ENCODE results near the gene LDHA. TPM values are rescaled to one million over a fixed set of nuclear protein-coding genes. Genes with fewer than 3 reads are reported as not detected.

The LDHA gene
- total and polyA plus RNA-seq, 2 of the 13 experiments (the other 11 are each of a cell fraction or from before 2014, with no cell fraction given), result 805 to 1,547 TPM

DNA sequence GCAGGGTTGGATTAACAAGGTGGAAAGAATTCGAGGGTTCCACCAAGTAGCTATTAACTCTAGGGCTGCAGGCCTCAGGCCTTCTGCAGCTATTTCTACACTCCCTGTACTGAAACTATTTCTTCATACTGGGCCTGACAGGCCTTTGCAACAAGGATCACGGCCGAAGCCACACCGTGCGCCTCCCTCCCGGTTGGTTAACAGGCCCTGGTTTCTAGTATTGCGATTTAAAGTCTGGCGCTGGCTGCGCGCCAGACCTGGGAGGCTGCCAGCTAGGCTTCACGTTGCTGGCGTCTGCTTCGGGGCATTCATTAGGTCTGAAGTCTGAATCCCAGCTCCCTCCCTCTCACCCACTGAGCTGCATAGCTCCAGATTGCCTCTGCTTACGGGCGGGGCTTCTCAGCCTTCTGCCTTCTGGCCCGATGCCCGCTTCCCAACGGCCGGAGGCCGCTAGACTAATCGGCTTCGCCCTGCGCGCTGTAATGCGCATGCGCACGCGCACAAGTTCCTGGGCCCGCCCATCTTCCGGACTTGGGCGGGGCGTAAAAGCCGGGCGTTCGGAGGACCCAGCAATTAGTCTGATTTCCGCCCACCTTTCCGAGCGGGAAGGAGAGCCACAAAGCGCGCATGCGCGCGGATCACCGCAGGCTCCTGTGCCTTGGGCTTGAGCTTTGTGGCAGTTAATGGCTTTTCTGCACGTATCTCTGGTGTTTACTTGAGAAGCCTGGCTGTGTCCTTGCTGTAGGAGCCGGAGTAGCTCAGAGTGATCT lies 1.6 kb downstream of the LDHA start (continued):
- TF ChIP-seq, protein P1, sequence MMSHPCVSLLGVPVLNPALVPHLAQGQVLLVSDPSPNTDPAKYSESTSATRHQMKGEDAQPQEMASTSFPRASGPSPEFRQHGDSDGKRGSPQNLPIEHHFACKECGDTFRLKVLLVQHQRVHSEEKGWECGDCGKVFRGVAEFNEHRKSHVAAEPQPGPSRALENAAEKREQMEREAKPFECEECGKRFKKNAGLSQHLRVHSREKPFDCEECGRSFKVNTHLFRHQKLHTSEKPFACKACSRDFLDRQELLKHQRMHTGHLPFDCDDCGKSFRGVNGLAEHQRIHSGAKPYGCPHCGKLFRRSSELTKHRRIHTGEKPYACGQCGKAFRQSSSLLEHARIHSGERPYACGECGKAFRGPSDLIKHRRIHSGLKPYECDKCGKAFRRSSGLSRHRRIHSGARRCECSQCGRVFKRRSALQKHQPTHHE (CRISPR knock-in tag; IDR thresholded peaks at IDR 0.05; ENCODE audit: borderline replicate concordance), result peak; percentile 39; the same call in 1 of the 2 replicates
- TF ChIP-seq, protein P2, sequence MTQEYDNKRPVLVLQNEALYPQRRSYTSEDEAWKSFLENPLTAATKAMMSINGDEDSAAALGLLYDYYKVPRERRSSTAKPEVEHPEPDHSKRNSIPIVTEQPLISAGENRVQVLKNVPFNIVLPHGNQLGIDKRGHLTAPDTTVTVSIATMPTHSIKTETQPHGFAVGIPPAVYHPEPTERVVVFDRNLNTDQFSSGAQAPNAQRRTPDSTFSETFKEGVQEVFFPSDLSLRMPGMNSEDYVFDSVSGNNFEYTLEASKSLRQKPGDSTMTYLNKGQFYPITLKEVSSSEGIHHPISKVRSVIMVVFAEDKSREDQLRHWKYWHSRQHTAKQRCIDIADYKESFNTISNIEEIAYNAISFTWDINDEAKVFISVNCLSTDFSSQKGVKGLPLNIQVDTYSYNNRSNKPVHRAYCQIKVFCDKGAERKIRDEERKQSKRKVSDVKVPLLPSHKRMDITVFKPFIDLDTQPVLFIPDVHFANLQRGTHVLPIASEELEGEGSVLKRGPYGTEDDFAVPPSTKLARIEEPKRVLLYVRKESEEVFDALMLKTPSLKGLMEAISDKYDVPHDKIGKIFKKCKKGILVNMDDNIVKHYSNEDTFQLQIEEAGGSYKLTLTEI (CRISPR knock-in tag; conservative IDR thresholded peaks at IDR 0.05), result no peak
- TF ChIP-seq AHR (CRISPR knock-in tag; IDR thresholded peaks at IDR 0.05), result 0 out of 2 replicates have a peak, but pooled peaks have one; percentile 25
- peak; percentile 72 for TF ChIP-seq ESRRA (CRISPR knock-in tag; IDR thresholded peaks at IDR 0.05; ENCODE audit: low read depth)
- peak; percentile 82 for TF ChIP-seq POLR2AphosphoS5 (IDR thresholded peaks at IDR 0.05; ENCODE audit: low read depth, low read length)
- peak in 1 of 2 experiments; percentile 40; a peak in 1 of 4 replicates for TF ChIP-seq EP300 (IDR thresholded peaks at IDR 0.05; ENCODE audit: low read depth in 2 of 2, low read length in 2 of 2)
- TF ChIP-seq EP300 (CRISPR knock-in tag; IDR thresholded peaks at IDR 0.05; ENCODE audit: borderline replicate concordance), result no peak
- TF ChIP-seq ZNF232 (CRISPR knock-in tag; IDR thresholded peaks at IDR 0.05; ENCODE audit: borderline replicate concordance), result 0 out of 2 replicates have a peak, but pooled peaks have one; percentile 61
- TF ChIP-seq, protein P3, sequence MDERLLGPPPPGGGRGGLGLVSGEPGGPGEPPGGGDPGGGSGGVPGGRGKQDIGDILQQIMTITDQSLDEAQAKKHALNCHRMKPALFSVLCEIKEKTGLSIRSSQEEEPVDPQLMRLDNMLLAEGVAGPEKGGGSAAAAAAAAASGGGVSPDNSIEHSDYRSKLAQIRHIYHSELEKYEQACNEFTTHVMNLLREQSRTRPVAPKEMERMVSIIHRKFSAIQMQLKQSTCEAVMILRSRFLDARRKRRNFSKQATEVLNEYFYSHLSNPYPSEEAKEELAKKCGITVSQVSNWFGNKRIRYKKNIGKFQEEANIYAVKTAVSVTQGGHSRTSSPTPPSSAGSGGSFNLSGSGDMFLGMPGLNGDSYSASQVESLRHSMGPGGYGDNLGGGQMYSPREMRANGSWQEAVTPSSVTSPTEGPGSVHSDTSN (CRISPR knock-in tag; IDR thresholded peaks at IDR 0.05), result no peak
- peak; percentile 84 for TF ChIP-seq GABPB1 (CRISPR knock-in tag; IDR thresholded peaks at IDR 0.05)
- no peak for TF ChIP-seq NR2F6 (IDR thresholded peaks at IDR 0.05)
- peak; percentile 3; the same call in 1 of the 2 replicates for TF ChIP-seq NR2F6 (CRISPR knock-in tag; IDR thresholded peaks at IDR 0.05)
- no peak for TF ChIP-seq ZFP36 (IDR thresholded peaks at IDR 0.05; ENCODE audit: borderline replicate concordance, low read depth, low read length, partially characterized antibody)
- peak; percentile 62; the same call in 1 of the 2 replicates for TF ChIP-seq EEA1 (CRISPR knock-in tag; IDR thresholded peaks at IDR 0.05; ENCODE audit: borderline replicate concordance)
- peak; percentile 72; the same call in 1 of the 2 replicates for TF ChIP-seq NAIF1 (CRISPR knock-in tag; IDR thresholded peaks at IDR 0.05; ENCODE audit: borderline replicate concordance)
- TF ChIP-seq GTF3A (CRISPR knock-in tag; conservative IDR thresholded peaks at IDR 0.05), result 0 out of 2 replicates have a peak, but pooled peaks have one; percentile 45
- TF ChIP-seq, protein P4, sequence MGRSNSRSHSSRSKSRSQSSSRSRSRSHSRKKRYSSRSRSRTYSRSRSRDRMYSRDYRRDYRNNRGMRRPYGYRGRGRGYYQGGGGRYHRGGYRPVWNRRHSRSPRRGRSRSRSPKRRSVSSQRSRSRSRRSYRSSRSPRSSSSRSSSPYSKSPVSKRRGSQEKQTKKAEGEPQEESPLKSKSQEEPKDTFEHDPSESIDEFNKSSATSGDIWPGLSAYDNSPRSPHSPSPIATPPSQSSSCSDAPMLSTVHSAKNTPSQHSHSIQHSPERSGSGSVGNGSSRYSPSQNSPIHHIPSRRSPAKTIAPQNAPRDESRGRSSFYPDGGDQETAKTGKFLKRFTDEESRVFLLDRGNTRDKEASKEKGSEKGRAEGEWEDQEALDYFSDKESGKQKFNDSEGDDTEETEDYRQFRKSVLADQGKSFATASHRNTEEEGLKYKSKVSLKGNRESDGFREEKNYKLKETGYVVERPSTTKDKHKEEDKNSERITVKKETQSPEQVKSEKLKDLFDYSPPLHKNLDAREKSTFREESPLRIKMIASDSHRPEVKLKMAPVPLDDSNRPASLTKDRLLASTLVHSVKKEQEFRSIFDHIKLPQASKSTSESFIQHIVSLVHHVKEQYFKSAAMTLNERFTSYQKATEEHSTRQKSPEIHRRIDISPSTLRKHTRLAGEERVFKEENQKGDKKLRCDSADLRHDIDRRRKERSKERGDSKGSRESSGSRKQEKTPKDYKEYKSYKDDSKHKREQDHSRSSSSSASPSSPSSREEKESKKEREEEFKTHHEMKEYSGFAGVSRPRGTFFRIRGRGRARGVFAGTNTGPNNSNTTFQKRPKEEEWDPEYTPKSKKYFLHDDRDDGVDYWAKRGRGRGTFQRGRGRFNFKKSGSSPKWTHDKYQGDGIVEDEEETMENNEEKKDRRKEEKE (IDR thresholded peaks at IDR 0.05), result no peak
- TF ChIP-seq, protein P5, sequence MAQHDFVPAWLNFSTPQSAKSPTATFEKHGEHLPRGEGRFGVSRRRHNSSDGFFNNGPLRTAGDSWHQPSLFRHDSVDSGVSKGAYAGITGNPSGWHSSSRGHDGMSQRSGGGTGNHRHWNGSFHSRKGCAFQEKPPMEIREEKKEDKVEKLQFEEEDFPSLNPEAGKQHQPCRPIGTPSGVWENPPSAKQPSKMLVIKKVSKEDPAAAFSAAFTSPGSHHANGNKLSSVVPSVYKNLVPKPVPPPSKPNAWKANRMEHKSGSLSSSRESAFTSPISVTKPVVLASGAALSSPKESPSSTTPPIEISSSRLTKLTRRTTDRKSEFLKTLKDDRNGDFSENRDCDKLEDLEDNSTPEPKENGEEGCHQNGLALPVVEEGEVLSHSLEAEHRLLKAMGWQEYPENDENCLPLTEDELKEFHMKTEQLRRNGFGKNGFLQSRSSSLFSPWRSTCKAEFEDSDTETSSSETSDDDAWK (CRISPR knock-in tag; IDR thresholded peaks at IDR 0.05), result no peak
